ENCODE results near the gene CSNK2A1.
"Not testable (repeated sequence)": the region's sequence is repeated elsewhere in the genome, so short reads cannot be mapped to it uniquely, and the experiment has no call there.

The CSNK2A1 gene

GRCh38 chr20:531608-532007 lies 12.0 kb downstream of the CSNK2A1 start:
- DNase-seq, result no peak

GRCh38 chr20:530321-530720 lies 13.3 kb downstream of the CSNK2A1 start:
- DNase-seq, result no peak

- peak; percentile 17 for DNase-seq
These were observed 14.5 kb downstream of the CSNK2A1 start for GRCh38 chr20:528923-529604.

- no peak for DNase-seq
These were observed 16.1 kb downstream of the CSNK2A1 start for GRCh38 chr20:527571-527886.

GRCh38 chr20:521860-522259 lies 21.7 kb downstream of the CSNK2A1 start:
- DNase-seq, result no peak

- DNase-seq, result no peak
These were observed 23.6 kb downstream of the CSNK2A1 start for GRCh38 chr20:519999-520398.

- DNase-seq, result no peak
These were observed 26.4 kb downstream of the CSNK2A1 start for GRCh38 chr20:517221-517620.

- no peak for DNase-seq
These were observed 26.8 kb downstream of the CSNK2A1 start for GRCh38 chr20:516799-517198.

GRCh38 chr20:515696-516095 lies 27.9 kb downstream of the CSNK2A1 start:
- DNase-seq, result no peak

- DNase-seq, result no peak
These were observed 30.2 kb downstream of the CSNK2A1 start for GRCh38 chr20:513429-513828.

- not testable (repeated sequence) for DNase-seq
These were observed 33.1 kb downstream of the CSNK2A1 start for GRCh38 chr20:510328-511057.

GRCh38 chr20:508364-508787 lies 35.2 kb downstream of the CSNK2A1 start:
- DNase-seq, result not testable (repeated sequence)

GRCh38 chr20:507761-508332 lies 35.7 kb downstream of the CSNK2A1 start:
- DNase-seq, result no peak

GRCh38 chr20:507006-507758 lies 36.4 kb downstream of the CSNK2A1 start:
- no peak for DNase-seq

GRCh38 chr20:504632-505075 lies 38.9 kb downstream of the CSNK2A1 start:
- no peak for DNase-seq

- DNase-seq, result no peak
These were observed 40.4 kb downstream of the CSNK2A1 start for GRCh38 chr20:503048-503737.

GRCh38 chr20:497979-498378 lies 45.6 kb downstream of the CSNK2A1 start:
- no peak for DNase-seq

- no peak for DNase-seq
These were observed 47.4 kb downstream of the CSNK2A1 start for GRCh38 chr20:496126-496696.

GRCh38 chr20:492159-492558 lies 51.4 kb downstream of the CSNK2A1 start:
- DNase-seq, result no peak

GRCh38 chr20:487655-488054 lies 55.9 kb downstream of the CSNK2A1 start:
- DNase-seq, result no peak

GRCh38 chr20:483815-484644 lies 59.6 kb downstream of the CSNK2A1 start:
- no peak for DNase-seq

GRCh38 chr20:481167-481566 lies 62.4 kb downstream of the CSNK2A1 start:
- DNase-seq, result no peak
